GM19438 (cell line): ENCODE measurements around the gene RBMX.
"Not testable (repeated sequence)": the region's sequence is repeated elsewhere in the genome, so short reads cannot be mapped to it uniquely, and the experiment has no call there.

ENCODE experiments used
- ATAC-seq: cut with Tn5 transposase; IDR thresholded peaks from one replicate; pipeline ENCODE4 v1.9.1; 2021; ENCODE audit warnings: low read depth; ENCODE audit not compliant: unreplicated experiment

The RBMX gene

DNA sequence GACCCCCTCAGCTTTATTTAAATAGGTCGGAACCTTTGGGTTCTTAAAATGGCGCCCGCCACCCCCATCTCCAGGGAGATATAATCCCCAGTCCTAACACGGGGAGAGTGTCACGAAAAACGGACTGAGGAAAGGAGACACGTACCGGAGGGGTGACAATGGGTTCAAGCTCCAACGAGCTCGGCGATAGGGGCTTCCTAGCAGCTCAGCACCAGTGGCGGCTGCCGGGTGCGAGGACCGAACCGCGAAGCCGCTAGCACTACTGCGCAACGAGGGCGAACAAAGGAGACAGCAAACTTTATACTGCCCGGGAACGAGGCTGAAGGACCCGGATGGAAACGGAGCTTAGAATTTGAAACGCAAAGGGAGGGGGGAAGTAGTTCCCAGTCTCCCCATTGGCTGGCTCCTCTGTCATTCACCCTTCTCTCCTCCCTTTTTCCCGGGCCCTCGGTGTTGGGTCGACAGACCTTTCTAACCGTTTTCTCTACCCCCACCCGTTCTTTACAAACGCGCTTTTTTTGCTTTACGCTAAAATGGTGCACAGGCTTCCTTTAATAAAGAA lies at the start of gene RBMX:
Gene RBMX, minus strand, starts transcription at position 274 of the 562 bp plus-strand sequence. CDS start 1,298 bp downstream, outside the sequence.
- peak; percentile 95 for ATAC-seq

GRCh38 chrX:136921438-136921837 lies 40.9 kb upstream of the RBMX start:
- not testable (repeated sequence) for ATAC-seq

DNA sequence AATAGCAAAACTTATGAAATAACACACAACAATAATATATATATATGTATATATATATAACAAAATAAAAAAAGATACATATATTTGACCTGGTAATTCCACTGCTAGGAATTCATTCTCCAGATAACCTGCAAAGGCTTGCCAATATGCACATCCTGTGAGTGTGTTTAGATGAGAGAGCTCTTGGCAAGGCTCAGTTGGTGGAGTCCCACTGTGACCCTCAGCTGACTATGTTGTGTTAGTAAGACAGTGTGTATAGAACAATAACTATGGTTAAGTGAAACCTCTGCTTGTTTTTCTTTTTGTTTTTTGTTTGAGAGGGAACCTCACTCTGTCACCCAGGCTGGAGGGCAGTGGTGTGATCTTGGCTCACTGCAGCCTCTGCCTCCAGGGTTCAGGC lies 39.5 kb upstream of the RBMX start:
- ATAC-seq: no peak

- ATAC-seq: no peak
Observed at GRCh38 chrX:136916827-136917226, 36.3 kb upstream of the RBMX start.

DNA sequence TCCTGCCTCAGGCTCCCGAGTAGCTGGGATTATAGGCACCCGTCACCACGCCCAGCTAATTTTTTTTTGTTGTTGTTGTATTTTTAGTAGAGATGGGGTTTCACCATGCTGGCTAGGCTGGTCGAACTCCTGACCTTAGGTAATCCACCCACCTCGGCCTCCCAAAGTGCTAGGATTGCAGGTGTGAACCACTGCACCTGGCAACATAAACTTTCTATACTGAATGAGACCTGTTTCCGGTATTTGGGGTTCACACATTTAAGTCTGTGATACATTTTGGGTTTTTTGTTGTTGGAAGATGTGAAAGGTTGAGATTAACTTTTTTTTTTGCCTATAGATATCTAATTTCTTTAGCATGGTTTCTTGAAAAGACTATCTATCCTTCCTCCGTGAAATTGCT lies 31.1 kb upstream of the RBMX start:
- ATAC-seq: not testable (repeated sequence)

- no peak for ATAC-seq
Observed at GRCh38 chrX:136911253-136911652, 30.7 kb upstream of the RBMX start.

- ATAC-seq: no peak
Observed at GRCh38 chrX:136910565-136911035, 30.1 kb upstream of the RBMX start.

DNA sequence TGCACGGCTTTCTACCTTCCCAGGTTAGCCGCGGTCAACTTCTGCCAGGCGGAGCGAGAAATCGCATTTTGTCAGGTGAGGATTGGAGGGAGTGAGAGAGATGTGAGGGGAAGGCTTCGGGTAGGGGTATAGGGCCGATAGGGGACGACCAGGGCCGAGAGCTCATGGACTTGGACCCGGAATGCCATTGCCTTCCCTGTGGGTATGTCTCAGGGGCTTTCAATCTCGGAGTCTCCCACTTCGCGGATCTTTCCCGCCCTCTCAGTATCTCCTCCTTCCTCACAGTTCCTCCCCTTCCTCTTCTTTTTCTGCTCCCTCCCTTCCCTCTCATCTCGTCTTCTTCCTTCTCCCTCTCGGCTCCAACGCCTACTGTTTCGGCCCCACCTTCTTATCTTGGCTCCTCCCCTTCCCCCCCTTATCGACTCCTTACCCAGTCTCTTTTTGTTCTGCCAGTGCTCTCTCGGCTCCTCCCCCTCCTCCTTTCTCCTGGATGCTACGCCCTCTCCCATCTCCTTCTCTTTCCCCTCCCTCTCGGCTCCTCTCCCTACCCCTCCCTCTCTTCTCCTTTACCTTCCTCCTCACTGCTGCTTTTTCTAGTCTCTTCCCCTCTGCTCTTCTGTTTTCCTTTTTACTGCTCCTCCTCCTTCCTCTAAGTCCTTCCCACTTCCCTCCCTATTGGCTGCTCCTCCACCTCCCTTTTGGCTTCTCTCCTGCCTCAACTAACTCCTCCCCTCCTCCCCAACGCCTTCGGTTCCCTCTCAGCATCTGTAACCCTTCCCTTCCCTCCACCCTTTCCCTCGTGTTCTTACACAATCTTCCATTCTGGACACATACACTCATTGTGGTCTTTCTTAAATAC lies 29.4 kb upstream of the RBMX start:
- ATAC-seq: peak; percentile 66

DNA sequence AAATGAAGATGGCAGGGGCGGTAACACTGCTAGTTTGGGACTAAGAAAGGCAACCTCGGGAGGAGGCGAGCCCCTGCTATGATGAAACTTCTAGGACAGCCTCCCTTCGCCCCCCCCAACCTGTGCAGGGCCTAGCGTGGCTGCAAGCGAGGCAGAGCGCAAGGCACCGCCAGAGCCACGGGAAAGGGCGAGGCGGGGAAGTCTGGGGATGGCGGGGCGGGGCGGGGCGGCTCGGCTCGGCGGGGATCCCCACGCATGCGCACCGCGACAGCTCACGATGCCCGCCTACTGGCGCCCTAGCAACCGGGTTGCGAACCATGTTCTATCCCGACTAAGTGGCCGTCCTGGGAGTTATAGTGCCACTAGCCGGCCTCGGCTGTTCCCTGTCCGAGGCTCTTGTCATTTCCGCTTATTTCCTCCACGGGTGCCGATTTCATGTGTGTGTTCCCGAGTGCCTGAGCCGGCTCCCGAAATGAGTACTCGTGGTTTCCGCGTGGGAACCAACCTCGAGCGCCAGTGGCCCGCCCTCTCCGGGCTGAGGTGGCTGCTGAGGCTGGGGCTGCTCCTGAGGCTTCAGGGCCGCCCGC lies 28.7 kb upstream of the RBMX start:
- peak; percentile 62 for ATAC-seq

DNA sequence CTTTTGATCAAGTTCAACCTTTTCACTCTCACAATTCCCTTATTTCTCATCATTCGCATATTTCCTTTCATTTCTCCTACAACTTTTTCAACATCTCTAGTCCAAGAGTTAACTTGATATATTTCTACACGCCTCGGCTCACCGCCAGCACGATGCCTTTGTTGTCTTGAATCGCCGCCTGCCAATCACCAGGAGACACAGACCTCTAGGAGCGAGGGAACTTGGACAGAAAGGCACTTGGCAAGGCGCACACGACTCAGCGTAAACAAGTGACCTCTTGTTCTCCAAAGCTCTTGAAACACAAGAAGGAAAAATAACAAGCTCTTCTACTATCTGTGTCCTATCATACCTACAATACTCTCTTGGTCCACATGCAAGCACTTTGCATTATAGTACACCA lies 27.1 kb upstream of the RBMX start:
- ATAC-seq: no peak

- no peak for ATAC-seq
Observed at GRCh38 chrX:136906921-136907510, 26.5 kb upstream of the RBMX start.

GRCh38 chrX:136904067-136904466 lies 23.5 kb upstream of the RBMX start:
- not testable (repeated sequence) for ATAC-seq

GRCh38 chrX:136900071-136900470 lies 19.5 kb upstream of the RBMX start:
- ATAC-seq: not testable (repeated sequence)

- ATAC-seq: no peak
Observed at GRCh38 chrX:136899221-136899620, 18.7 kb upstream of the RBMX start.

- ATAC-seq: not testable (repeated sequence)
Observed at GRCh38 chrX:136898752-136899151, 18.2 kb upstream of the RBMX start.

- ATAC-seq: no peak
Observed at GRCh38 chrX:136896121-136896914, 15.8 kb upstream of the RBMX start.

DNA sequence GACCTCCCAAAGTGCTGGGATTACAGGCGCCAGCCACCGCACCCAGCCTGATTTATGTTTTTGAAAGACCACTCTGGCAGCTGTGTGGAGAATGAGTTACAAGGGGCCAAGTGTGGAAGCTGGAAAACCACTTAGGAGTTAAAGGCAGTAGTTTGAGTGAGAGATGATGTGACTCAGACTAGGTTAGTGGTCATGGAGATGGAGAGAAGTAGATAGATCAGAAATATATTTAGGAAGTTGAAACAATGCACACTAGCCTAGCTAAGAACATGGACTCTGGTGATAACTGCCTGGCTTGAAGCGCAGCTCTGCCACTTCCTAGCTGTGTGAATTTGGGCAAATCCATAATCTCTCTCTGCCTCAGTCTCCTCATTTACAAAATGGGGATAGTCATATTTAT lies 11.9 kb upstream of the RBMX start:
- ATAC-seq: no peak

DNA sequence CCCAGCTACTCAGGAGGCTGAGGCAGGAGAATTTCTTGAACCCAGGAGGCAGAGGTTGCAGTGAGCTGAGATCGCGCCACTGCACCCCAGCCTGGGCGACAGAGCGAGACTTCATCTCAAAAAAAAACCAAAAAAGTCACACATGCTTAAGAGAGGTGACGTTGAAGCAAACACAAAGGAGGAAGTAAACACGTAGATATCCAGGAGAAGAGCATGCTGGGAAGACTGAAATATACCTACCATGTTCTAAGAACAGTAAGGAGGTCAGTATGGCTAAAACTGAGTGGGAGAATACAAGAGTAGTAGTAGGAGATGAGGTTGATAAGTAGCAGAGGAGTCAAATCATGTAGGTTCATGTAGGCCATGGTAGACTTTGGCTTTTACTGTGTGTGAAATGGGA lies 10.1 kb upstream of the RBMX start:
- not testable (repeated sequence) for ATAC-seq

DNA sequence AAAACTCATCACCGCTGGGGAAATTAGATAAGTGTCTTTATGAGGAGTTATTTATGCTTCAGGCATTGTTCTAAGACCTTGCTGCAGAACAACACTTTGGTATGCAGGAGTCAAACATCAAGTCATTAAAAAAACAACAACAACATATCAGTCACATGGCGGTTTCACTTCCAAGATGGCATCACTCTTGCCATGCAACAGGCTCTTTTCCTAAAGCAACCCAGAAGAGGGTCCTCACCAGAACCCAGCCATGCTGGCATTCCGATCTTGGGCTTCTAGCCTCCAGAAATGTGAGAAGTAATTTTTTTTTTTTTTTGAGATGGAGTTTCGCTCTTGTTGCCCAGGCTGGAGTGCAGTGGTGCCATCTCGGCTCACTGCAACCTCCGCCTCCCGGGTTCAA lies 8.7 kb upstream of the RBMX start:
- ATAC-seq: no peak

DNA sequence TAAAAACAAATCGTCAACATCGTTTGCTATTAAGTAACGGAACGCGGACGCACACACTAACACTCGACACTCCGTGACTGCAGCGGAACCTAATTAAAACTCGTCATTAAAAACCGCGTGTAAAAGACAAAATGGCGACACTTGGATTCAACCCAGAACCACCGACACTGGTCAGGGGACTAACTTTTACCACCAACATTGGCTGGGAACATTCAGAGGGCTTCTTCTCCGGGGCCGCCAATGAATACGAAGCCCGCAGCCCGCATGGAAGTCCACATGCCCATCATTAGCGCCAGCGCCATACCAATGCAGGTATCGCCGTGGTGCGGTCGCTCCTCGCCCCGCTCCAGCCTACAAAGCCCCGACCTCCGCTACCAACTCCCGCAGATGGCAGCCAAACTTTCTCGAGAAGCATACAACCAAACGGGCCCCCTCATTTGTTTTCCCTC lies 498 bp downstream of the RBMX start:
- ATAC-seq: peak; percentile 17
